Measurements from ENCODE around the gene NEGR1.

Gene NEGR1

GRCh38 chr1:71561729-71562128 is 720.6 kb downstream of the NEGR1 start:
- ChIA-PET CTCF (no interaction called here), POLR2A (ENCODE audit: low non-redundant PET) (no interaction called here)
- peak; percentile 1 for DNase-seq (ENCODE audit: low spot score)
- no peak overlapping the region for H3K27ac ChIP-seq
- TF ChIP-seq CTCF (conservative IDR thresholded peaks at IDR 0.05; ENCODE audit: low read depth): no peak

- no peak for DNase-seq (ENCODE audit: low spot score)
- no peak overlapping the region for H3K27ac ChIP-seq
- POLR2A ChIA-PET (ENCODE audit: low non-redundant PET): no interaction called here
- CTCF ChIA-PET: no interaction called here
- no peak for TF ChIP-seq CTCF (conservative IDR thresholded peaks at IDR 0.05; ENCODE audit: low read depth)
Observed at GRCh38 chr1:71561206-71561605, 721.1 kb downstream of the NEGR1 start.

- TF ChIP-seq CTCF (conservative IDR thresholded peaks at IDR 0.05; ENCODE audit: low read depth): no peak
- ChIA-PET POLR2A (ENCODE audit: low non-redundant PET) (no interaction called here), CTCF (no interaction called here)
- DNase-seq (ENCODE audit: low spot score): no peak
- no peak overlapping the region for H3K27ac ChIP-seq
Observed at GRCh38 chr1:71559880-71560279, 722.5 kb downstream of the NEGR1 start.

GRCh38 chr1:71557138-71557537 is 725.2 kb downstream of the NEGR1 start:
- DNase-seq (ENCODE audit: low spot score): no peak
- ChIA-PET CTCF (no interaction called here), POLR2A (ENCODE audit: low non-redundant PET) (no interaction called here)
- H3K27ac ChIP-seq: no peak overlapping the region
- TF ChIP-seq CTCF (conservative IDR thresholded peaks at IDR 0.05; ENCODE audit: low read depth): no peak

GRCh38 chr1:71548398-71548890 is 733.9 kb downstream of the NEGR1 start:
- no peak for DNase-seq (ENCODE audit: low spot score)
- H3K27ac ChIP-seq: no peak overlapping the region
- ChIA-PET CTCF (no interaction called here), POLR2A (ENCODE audit: low non-redundant PET) (no interaction called here)
- no peak for TF ChIP-seq CTCF (conservative IDR thresholded peaks at IDR 0.05; ENCODE audit: low read depth)

- TF ChIP-seq CTCF (conservative IDR thresholded peaks at IDR 0.05; ENCODE audit: low read depth): no peak
- ChIA-PET CTCF (no interaction called here), POLR2A (ENCODE audit: low non-redundant PET) (no interaction called here)
- DNase-seq (ENCODE audit: low spot score): no peak
- H3K27ac ChIP-seq: no peak overlapping the region
Observed at GRCh38 chr1:71542155-71542554, 740.2 kb downstream of the NEGR1 start.

GRCh38 chr1:71533950-71534349 is 748.4 kb downstream of the NEGR1 start:
- ChIA-PET CTCF (no interaction called here), POLR2A (ENCODE audit: low non-redundant PET) (no interaction called here)
- no peak overlapping the region for H3K27ac ChIP-seq
- no peak for TF ChIP-seq CTCF (conservative IDR thresholded peaks at IDR 0.05; ENCODE audit: low read depth)
- no peak for DNase-seq (ENCODE audit: low spot score)

All from RWPE1 (cell line).